Posterior cingulate gyrus (tissue), 11 donors: Measurements from ENCODE around the gene RPL3.

Experiments
- DNase-seq, 10 donors: peaks; one replicate each; pipeline versions ENCODE4 v3.0.0 to v3.0.0-alpha.2; 2020 to 2021; ENCODE audit warnings: mixed read lengths in 3 of 10
- intact Hi-C: fragments of 100-400 bp; cut with DNase I; formaldehyde crosslinking; loops from one replicate; pipeline ENCODE4 v1.15.1; 2023

RPL3 gene

DNA sequence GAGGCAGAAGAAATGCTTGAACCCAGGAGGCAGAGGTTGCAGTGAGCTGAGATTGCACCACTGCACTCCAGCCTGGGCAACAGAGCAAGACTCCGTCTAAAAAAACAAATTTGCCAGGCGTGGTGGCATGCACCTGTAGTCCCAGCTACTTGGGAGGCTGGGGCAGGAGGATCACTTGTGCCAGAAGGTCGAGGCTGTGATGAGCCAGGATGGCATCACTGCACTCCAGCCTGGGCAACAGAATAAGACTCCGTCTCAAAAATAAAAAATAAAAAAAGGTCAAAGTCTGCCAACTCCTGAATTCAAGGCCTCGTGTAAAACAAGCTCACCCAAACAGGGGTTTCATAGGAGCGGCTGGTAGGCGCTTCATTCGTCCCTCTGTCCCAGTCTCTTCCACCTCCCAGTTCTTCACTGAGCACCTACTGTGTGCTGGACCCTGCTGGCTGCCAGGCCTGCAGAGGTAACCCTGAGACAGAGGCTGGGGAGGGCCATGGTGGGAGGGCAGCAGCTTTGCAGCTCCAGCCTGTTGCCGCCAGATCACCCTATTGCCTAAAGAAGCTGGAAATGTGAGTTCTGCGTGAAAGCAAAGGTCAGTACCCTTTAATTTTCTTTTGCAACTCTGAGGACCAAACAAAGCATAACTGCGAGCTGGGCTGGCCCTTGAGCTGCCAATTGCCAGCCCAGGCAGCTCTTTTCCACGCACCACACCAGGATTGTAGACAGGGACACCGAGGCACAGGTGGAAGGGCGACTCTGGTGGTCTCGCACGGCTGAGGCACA lies 15.3 kb downstream of the RPL3 start:
- DNase-seq: no peak
- intact Hi-C loops: no loop called here

DNA sequence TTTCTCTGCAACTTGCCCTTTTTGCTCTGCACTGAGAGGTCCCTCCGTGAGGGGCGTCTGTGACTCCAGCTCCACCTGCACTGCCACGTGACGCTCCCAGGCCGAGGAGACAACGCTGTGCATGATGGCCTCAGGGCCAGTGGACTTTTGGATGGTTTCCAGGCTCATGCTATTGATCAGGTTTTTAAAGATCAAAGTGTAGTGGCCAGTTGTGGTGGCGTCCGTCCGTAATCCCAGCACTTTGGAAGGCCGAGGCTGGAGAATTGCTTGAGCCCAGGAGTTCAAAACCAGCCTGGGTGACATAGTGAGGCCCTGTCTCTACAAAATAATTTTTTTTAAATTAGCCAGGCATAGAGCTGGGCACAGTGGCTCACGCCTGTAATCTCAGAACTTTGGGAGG lies 16.1 kb downstream of the RPL3 start:
- intact Hi-C loops: no loop called here
- no peak for DNase-seq

DNA sequence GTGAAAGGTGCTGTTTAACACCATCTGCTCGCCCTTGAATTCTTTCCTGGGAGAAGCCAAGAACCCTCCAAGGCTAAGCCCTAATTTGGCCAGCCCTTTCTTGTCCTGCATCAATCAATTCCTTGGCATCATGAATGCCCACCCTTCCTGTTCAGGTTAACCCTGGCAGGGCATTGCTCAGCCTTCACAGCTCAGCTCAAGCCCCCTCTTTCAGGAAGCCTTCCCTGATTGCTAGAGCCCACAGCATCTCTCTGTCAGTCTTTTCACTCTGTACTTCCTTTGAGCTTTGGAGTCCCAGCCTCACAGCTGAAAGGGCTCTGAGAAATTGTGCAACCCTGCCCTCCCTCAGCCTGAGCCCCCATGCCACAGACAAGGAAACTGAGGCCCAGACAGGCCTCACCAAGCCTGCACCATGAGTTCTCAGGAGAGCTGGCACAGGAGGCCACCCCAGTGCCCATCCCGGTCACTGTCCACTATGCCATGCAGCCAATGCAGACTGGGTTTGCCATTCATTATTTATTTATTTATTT lies 16.9 kb downstream of the RPL3 start:
- DNase-seq: no peak
- intact Hi-C loops: no loop called here

DNA sequence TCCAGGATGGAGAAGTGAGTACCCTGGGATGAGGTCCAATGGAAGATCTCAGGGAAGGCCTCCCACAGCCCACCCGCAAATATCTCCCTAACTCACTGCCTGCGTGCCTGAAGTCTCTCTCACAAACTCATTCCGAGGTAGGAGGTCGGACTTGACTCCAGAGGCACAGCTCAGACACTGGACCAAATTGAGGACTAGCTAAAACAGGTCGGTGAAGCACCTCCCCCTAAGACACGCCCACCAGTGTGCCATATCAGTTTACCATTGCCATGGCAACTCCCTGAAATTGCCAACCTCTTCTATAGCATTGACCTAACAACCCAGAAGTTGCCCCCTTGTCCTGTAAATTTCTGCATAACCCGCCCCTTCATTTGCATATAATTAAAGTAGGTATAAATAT lies 17.5 kb downstream of the RPL3 start:
- intact Hi-C loops: no loop called here
- DNase-seq: no peak

DNA sequence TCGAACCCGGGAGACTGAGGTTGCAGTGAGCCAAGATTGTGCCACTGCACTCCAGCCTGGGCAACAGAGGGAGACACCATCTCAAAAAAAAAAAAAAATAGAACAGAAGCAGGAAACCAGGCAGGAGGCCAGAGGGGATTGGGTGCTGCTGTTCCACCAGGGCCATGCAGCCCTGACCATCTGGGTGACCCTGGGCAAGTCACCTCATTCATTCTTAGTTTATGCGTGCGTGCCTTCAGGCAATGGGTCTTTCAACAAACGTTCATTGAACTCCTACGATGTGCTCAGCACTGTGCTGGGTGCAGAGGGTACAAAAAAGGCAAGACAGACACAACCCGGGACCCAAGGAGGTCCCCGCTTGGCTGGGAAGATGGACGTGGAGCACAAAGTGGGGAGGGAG lies 18.3 kb downstream of the RPL3 start:
- no peak for DNase-seq
- intact Hi-C loops: no loop called here

DNA sequence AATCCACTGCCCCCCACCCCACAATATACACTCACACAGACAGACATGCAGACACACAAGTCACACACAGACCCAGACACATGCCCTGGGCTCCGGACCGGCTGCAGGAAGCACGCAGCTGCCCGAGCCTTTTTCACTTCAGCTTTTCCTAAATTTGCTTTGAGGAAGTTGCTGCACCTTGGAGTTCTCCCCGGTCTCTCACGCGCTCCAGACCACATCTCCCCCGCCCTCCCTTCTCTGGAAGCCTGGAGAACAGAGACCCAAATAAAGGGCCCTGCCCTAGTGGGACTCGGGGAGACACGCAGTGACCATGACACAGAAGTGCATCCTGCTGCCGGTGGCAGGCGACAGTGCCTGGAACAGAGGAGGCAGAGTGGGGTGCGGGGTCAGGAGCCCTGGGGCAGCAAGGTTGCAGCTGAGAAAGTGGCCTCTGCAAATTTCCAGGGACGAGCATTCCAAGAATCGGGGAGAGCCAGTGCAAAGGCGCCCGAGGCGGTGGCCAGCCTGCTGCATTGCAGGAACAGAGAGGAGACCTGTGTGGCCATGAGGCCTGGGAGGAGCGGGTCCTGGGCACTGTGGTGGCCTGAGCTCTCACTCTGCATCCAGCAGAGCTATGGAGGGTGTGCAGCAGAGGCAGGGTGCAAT lies 19.1 kb downstream of the RPL3 start:
- intact Hi-C loops: no loop called here
- peak in 3 of 10 donors; percentile 31 to 89 (median 39) for DNase-seq

DNA sequence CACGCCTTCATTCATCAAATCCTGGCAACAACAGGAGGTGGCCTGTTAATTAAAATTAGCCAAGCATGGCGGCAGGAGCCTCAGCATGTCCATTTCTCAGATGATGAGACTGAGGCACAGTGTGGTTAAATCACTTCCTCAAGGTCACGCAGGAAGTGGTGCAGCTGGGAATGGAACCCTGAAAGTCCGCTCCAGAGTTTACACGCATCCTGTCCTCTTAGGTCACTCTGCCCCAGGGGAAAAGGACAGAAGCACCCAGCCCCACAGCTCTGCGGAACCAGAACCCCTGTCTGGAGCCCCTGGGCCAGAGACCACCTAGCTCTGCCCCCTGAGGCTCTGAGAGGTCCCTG lies 19.6 kb downstream of the RPL3 start:
- intact Hi-C loops: no loop called here
- DNase-seq: peak in 1 of 10 donors; percentile 63

DNA sequence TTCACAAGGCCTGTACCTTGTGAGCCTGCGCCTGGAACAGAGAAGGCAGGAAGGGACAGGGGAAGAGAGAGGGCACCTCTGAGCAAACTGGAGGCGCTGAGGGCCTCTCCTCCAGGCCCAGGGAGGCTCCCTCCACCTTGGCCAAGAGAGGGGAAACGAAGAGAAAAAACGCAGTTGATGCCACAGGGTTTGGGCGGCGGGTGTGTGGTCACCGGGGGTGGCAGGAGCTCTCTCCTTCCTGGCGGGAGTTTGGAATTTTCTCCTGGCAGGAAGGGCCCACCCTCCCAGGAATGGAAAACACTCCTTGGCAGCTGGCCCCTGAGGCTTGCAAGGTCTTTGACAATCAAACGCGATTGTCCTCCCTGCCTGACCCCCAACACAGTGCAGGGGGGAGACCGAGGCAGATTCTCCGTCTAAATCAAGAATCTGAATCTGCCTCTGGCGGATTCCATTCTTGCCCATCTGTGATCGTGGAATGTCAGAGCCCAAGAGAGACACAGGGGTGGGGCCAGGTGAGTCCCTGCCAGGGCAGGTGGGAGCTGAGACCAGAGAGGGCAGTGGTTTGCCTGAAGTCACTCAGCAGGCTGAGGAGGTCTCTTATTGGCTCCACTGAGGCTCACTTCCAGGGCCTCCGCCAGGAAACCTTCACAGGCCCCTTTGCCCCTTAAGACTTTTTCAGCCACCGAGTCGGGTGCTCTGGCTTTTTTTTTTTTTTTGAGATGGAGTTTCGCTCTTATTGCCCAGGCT lies 21.0 kb downstream of the RPL3 start:
- intact Hi-C loops: no loop called here
- DNase-seq: no peak

DNA sequence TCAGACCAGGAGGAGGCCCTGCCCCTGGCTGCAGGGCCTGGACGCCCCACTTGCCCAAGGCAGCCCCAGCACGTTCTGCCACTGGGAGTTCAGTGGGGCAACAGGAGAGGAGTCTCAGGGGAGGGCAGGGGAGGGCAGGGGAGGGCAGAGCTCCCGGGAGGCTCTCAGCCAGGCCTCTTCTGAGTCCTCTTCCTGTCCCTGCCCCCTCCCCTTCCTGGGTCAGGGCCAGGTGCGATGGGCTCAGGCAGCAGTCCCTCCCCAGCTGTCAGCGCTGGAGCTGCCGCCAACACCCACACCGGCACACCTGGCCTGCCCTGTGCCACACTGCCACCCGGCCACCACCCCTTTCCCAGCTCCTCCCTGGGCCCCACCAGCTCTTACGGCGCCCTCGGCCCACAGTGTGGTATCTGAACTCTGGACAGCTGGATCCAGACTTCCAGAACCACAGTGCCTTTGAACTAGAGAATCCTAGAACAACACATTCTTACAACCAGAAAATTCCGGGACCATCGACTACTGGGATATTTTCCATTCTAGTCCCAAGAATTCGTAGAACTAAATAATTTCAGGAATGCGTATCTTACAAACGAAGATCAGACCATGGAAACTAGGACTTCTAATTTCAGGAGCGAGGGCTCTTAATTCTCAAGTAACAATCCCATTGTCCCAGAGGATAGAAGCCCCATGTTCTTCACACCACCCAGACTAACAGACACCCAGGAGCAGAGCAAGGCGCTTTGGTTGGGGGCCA lies 21.8 kb downstream of the RPL3 start:
- DNase-seq: peak in 1 of 10 donors; percentile 73
- intact Hi-C loops: no loop called here

DNA sequence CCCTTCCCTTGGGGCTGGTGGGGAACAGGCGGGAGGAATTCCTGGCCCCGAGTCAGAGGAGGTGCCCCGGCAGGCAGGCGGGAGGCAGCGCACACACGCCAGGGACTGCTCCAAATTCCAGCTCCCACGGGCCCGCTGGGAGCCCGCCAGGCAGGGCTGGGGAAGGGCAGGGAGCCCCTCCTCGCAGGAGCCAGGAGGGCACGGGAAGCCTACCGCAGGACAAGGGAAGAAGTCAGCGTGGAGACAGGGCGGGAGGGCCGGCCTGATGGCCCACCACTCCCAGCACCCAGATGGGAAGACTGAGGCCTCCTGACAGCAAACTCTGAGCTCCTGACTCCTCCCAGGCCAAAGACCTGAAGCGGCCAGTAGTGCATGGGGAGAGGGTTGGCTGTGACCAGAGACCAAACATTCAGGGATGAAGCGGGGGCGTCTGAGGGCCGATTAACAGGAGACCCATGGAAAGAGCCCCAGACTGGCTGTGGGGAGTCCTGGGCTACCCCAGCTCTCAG lies 22.4 kb downstream of the RPL3 start:
- intact Hi-C loops: no loop called here
- peak in 1 of 10 donors; percentile 69 for DNase-seq

DNA sequence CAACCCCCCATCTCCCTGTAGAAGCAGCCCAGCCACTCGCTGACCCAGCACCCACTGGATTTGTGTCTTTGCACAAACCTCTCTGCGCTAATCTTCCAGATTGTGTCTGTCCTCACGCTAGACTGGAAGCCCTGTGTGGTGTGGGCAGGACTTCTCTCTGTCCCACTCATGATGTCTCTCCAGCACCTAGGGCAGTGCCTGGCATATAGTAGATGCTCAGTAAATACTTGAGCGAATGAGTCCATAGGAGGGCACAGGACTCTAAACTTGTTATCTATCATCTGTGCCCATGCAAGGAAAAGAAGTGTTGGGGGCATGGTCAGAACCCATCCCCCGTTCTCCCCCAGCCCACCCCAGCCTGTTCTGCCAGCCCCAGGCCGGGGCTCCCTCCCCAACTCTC lies 22.9 kb downstream of the RPL3 start:
- intact Hi-C loops: no loop called here
- peak in 1 of 10 donors; percentile 59 for DNase-seq

DNA sequence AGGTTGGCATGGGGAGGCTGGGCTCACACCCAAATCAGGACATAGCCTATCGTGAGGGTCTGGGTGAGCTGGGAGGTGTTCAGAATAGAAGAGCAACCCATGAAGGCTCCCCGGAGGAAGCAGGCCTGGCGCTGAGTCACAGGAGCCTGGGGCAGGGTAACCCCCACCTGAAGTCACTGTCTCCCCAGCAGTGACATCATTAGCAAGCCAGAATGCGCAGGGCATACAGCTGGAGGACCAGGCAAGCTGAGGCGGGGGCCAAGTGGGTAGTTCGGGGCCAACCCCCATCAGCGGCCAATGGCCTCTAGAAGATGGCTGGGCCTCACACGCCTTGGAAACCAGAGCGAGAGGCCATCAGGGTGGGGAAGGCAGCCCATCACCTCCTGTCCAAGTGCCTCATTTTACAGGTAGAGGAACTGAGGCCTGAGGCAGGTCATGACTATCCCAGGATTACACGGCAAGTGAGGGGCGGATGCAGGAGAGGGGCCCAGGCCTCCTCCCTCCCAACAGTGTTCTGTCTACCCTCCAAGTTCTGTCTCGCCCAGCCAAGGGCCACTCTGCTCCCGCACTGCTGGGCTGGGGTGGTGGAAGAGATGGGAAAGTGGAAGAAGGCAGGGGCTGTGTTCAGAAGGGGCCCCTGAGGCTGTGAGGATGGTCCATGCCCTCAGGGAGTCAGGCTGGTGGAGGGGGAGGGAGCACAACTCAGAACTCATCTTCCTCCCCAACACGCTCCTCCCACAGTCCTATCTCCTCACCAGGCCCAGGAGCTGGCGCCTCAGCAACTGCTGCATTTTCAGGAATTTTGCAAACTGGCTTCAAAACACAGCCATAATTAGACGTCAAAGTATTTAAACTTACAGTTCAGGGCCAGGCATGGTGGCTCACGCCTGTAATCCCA lies 24.6 kb downstream of the RPL3 start:
- DNase-seq: peak in 1 of 10 donors; percentile 61
- intact Hi-C loops: no loop called here

DNA sequence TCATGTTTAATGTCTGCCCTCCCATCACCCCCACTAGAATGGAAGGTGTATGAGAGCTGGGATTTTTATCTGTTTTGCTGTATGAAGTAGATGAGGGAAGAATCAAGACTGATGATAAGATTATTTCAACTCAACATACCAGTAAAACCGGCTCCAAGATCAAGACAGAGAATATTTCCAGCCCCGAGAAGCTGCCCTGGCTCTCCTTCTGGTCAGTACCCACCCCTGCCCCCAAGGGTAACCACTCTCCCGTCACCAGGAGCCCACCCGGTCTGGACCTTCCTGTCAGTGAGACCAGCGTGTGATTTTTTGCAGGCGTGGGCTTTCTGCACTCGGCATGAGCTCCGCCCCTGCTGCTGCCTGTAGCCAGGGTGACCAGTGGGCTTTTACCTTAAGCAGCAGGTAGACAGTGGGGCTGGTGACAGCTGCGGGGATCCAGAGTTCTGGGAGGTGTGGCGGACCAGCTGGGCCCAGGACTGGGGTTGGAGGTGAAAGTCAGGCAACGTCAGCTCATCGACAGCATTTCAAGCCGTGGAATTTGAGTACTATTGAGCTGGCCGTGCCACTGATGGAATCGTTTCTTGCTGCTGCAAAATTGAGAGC lies 25.6 kb downstream of the RPL3 start:
- intact Hi-C loops: no loop called here
- DNase-seq: peak in 1 of 10 donors; percentile 75

DNA sequence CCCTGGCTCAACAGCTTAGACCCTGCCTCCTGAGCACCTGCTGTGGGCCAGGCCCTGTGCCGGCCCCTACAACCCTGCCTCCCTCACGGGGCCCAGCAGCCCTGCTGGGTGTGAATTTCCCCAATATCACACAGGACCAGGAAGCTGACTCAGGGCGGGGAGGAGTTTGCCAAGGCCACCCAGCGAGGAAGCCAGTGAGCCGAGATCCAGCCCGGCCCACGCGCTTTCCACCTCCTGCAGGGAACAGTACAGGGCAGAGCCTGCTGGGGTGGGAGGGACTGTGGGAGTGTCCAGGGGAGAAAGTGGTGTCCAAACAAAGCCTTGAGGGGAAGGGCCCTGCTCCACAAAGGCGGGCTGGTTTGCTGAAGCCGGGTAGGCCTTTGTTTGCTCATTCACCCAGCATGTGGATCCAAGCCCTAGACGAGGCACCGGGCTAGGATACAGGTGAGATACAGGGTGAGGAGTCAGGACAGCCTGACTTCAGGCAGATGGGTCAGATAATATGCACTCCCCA lies 26.8 kb downstream of the RPL3 start:
- intact Hi-C loops: no loop called here
- DNase-seq: peak; percentile 31 to 94 (median 60)

DNA sequence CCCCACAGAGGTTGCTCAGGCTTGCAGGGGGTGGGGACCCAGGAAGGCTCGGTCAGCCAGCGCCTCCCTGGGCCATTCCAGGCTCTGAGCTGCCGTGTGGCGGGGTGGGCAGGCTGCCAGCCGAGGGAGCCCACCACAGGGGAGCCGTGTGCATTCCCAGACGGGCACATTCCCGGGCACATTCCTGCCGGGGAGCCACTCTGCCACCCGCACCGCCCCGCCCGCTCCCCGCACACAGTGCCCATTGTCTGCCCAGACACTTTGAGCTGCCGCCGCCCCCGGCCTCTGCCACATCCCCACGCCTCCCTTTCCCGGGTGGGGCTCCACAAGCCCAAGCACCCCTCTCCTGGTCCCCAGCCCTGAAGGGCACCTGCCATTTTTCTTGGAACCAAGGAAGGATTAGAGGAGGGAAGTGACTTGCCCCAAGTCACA lies 27.4 kb downstream of the RPL3 start:
- intact Hi-C loops: no loop called here
- DNase-seq: no peak

DNA sequence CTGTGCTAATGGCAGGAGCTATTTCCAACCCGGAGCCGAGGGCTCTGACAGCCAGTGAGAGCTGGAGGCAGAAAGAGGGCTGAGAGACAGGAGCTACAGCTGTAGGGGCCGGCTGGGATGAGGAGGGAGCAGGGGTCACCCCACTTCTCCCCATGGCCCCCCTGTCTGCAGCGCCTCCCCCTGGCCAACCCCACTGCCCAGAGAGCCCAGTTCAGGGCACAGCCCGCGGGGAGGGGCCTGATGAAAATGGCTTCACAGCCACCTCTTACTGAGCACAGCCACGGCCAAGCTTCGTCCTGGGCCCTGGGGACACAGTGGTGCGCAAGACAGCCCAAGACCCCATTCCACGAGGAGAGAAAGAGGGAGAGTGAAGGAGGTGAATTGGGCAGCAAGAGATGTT lies 27.9 kb downstream of the RPL3 start:
- no peak for DNase-seq
- intact Hi-C loops: no loop called here

DNA sequence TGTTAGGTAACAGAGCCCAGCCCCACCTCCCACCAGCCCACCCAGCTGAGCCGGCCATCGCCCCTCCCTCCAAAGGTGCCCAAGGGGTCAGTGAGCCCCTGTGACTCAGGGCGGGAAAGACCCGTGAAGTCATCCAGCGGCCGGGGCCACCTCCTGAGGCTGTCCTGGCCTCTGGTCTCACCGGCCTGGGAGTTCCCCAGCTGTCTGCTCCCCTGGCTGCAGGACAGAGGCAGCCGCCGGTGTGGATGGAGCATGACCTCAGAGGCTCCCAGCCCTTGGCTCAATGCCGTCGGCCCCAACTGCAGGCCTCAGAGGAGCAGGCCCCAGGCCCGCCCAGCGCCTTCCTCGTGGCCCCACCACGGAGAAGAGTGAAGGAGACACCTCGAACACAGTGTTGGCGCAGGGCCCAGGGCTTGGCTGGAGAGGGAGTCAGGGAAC lies 28.7 kb downstream of the RPL3 start:
- DNase-seq: no peak
- intact Hi-C loops: no loop called here

DNA sequence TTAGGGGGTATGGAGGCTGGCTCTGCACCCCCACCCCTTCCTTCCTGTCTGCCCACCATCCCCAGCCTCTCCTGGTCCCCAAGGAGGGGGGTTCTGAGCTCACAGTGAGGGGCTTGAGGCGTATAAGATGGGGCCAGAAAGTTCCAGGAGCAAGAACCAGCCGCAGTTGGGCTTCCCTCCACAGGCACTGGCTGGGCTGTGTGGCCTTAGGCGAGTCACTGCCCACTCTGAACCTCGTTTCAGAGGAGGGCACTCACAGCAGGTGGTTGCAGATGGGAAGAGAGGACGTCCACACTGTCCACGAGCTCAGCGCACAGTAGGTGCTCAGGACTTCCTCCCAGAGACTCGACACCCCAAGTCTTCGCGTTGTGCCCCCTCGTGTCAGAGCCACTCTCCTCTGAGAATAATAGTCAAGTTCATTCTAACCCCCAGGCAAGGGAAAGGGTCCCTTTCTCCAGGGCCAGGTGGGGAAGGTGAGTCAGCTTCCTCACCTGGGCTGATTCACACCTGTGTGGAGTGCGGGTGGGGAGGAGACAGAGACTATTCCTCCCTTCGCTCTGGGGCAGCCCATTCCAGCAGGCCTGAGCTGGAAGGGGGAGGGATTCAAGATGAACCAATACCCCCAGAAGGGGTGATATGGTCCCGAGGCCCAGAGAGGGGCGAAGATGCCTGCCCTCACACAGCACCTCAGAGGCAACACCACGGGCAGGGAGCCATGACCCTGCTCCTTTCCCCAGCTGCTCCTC lies 29.3 kb downstream of the RPL3 start:
- DNase-seq: no peak
- intact Hi-C loops: no loop called here
